Spleen (tissue), 7 donors: ENCODE results near the gene VPS36.
"Not testable (repeated sequence)": the region's sequence is repeated elsewhere in the genome, so short reads cannot be mapped to it uniquely, and the experiment has no call there.

Experiments
- POLR2A ChIP-seq, 3 donors: fragments of 450-650 bp; IDR thresholded peaks; one replicate each; pipeline ENCODE4 v1.5.1; 2017; ENCODE audit warnings: antibody characterized with exemption in 3 of 3, mild to moderate bottlenecking in 1 of 3
- TF ChIP-seq, protein P1 (sequence below), 11 experiments: fragments of 200-600 bp in 7 of 11; fragments of 450-650 bp in 4 of 11; sonication (generic) in 4 of 11; IDR thresholded peaks in 8 of 11; conservative IDR thresholded peaks in 3 of 11; 1 replicate in 7 of 11; 2 replicates in 4 of 11; pipeline versions ENCODE4 v1.4.0 to v1.8.0; 2016 to 2021; ENCODE audit warnings: antibody characterized with exemption in 11 of 11, inconsistent platforms in 4 of 11, mild to moderate bottlenecking in 1 of 11
- donor health status: DM: no; HTN: no; CAD: no; lungs with moderate emphysema.
- donor health status: DM: no; HTN: no; CAD: no.
- donor health status: DM: no; HTN: no; CAD: no.

DNA sequence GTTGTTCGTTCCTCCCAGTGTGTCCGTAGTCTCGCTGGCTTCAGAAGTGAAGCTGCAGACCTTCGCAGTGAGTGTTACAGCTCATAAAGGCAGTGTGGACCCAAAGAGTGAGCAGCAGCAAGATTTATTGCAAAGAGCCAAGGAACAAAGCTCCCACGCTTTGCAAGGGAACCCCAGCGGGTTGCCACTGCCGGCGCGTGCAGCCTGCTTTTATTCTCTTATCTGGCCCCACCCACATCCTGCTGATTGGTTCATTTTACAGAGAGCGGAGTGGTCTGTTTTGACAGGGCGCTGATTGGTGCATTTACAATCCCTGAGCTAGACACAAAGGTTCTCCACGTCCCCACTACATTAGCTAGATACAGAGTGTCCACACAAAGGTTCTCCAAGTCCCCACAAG is 43.0 kb downstream of the VPS36 start:
- TF ChIP-seq, protein P1, sequence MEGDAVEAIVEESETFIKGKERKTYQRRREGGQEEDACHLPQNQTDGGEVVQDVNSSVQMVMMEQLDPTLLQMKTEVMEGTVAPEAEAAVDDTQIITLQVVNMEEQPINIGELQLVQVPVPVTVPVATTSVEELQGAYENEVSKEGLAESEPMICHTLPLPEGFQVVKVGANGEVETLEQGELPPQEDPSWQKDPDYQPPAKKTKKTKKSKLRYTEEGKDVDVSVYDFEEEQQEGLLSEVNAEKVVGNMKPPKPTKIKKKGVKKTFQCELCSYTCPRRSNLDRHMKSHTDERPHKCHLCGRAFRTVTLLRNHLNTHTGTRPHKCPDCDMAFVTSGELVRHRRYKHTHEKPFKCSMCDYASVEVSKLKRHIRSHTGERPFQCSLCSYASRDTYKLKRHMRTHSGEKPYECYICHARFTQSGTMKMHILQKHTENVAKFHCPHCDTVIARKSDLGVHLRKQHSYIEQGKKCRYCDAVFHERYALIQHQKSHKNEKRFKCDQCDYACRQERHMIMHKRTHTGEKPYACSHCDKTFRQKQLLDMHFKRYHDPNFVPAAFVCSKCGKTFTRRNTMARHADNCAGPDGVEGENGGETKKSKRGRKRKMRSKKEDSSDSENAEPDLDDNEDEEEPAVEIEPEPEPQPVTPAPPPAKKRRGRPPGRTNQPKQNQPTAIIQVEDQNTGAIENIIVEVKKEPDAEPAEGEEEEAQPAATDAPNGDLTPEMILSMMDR (IDR thresholded peaks at IDR 0.05 in 8 of 11, conservative IDR thresholded peaks at IDR 0.05 in 3 of 11): not testable (repeated sequence)
- TF ChIP-seq POLR2A (IDR thresholded peaks at IDR 0.05): not testable (repeated sequence)
